GM23338 (cell line): Measurements from ENCODE around the gene REG4.

ENCODE experiments used
- TF ChIP-seq, protein P1 (sequence below), 2 experiments: fragments of 200-600 bp in 1 of 2; sonication (generic) in 1 of 2; conservative IDR thresholded peaks; 2 replicates each; pipeline versions ENCODE4 v1.5.1 to v1.6.1; 2016 to 2017; ENCODE audit warnings: antibody characterized with exemption in 2 of 2, low read depth in 2 of 2, mild to moderate bottlenecking in 2 of 2, moderate library complexity in 1 of 2
- TF ChIP-seq, protein P2 (sequence below): IDR thresholded peaks from one replicate; pipeline ENCODE4 v1.6.1; 2018; ENCODE audit warnings: antibody characterized with exemption; ENCODE audit not compliant: unreplicated experiment

DNA sequence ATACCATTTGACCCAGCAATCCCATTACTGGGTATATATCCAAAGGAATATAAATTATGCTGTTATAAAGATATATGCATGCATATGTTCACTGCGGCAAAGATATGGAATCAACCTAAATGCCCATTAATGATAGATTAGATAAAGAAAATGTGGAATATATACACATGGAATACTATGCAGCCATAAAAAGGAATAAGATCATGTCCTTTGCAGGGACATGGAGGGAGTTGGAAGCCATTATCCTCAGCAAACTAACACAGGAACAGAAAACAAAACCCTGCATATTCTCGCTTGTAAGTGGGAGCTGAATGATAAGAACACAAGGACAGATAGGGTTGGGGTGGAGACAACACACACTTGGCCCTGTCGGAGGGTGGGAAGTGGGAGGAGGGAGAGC lies 19.8 kb upstream of the REG4 start:
- TF ChIP-seq, protein P1, sequence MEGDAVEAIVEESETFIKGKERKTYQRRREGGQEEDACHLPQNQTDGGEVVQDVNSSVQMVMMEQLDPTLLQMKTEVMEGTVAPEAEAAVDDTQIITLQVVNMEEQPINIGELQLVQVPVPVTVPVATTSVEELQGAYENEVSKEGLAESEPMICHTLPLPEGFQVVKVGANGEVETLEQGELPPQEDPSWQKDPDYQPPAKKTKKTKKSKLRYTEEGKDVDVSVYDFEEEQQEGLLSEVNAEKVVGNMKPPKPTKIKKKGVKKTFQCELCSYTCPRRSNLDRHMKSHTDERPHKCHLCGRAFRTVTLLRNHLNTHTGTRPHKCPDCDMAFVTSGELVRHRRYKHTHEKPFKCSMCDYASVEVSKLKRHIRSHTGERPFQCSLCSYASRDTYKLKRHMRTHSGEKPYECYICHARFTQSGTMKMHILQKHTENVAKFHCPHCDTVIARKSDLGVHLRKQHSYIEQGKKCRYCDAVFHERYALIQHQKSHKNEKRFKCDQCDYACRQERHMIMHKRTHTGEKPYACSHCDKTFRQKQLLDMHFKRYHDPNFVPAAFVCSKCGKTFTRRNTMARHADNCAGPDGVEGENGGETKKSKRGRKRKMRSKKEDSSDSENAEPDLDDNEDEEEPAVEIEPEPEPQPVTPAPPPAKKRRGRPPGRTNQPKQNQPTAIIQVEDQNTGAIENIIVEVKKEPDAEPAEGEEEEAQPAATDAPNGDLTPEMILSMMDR (conservative IDR thresholded peaks at IDR 0.05; ENCODE audit: low read depth in 2 of 2): no peak
- TF ChIP-seq, protein P2, sequence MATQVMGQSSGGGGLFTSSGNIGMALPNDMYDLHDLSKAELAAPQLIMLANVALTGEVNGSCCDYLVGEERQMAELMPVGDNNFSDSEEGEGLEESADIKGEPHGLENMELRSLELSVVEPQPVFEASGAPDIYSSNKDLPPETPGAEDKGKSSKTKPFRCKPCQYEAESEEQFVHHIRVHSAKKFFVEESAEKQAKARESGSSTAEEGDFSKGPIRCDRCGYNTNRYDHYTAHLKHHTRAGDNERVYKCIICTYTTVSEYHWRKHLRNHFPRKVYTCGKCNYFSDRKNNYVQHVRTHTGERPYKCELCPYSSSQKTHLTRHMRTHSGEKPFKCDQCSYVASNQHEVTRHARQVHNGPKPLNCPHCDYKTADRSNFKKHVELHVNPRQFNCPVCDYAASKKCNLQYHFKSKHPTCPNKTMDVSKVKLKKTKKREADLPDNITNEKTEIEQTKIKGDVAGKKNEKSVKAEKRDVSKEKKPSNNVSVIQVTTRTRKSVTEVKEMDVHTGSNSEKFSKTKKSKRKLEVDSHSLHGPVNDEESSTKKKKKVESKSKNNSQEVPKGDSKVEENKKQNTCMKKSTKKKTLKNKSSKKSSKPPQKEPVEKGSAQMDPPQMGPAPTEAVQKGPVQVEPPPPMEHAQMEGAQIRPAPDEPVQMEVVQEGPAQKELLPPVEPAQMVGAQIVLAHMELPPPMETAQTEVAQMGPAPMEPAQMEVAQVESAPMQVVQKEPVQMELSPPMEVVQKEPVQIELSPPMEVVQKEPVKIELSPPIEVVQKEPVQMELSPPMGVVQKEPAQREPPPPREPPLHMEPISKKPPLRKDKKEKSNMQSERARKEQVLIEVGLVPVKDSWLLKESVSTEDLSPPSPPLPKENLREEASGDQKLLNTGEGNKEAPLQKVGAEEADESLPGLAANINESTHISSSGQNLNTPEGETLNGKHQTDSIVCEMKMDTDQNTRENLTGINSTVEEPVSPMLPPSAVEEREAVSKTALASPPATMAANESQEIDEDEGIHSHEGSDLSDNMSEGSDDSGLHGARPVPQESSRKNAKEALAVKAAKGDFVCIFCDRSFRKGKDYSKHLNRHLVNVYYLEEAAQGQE: no peak
